Activated naive CD4-positive, alpha-beta T cell treated with anti-CD3 and anti-CD28 coated beads for 36 hours (primary cell): Measurements from ENCODE around the gene SLC6A19. TPM values are rescaled to one million over a fixed set of nuclear protein-coding genes. Genes with fewer than 3 reads are reported as not detected.

ENCODE experiments used
- CTCF ChIA-PET: fragments of 350-600 bp; sonication (Branson Sonifier 250); formaldehyde crosslinking; loops from one replicate; lab custom pipeline; 2021; ENCODE audit warnings: antibody characterized with exemption; lab: Charles Lee
- DNase-seq: peaks from one replicate; pipeline ENCODE4 v3.0.0-alpha.2; 2020
- H3K27ac Mint-ChIP-seq: one replicate; pipeline ENCODE4 v1.8.0; 2021; ENCODE audit warnings: mild to moderate bottlenecking, mixed read lengths
- H3K27me3 Mint-ChIP-seq: one replicate; pipeline ENCODE4 v1.8.0; 2021; ENCODE audit warnings: low read depth, mixed read lengths
- H3K36me3 Mint-ChIP-seq: one replicate; pipeline ENCODE4 v1.8.0; 2021; ENCODE audit warnings: low read depth, mixed read lengths
- H3K4me1 Mint-ChIP-seq: one replicate; pipeline ENCODE4 v1.8.0; 2021; ENCODE audit warnings: low read depth, mixed read lengths
- H3K4me3 Mint-ChIP-seq: one replicate; pipeline ENCODE4 v1.8.0; 2021; ENCODE audit warnings: mild to moderate bottlenecking, moderate library complexity, mixed read lengths
- H3K9me3 Mint-ChIP-seq: one replicate; pipeline ENCODE4 v1.8.0; 2021; ENCODE audit warnings: mixed read lengths
- intact Hi-C: fragments of 100-400 bp; cut with micrococcal nuclease; formaldehyde crosslinking; loops from one replicate; pipeline ENCODE4 v1.15.1; 2023
- total RNA-seq, 2 experiments: library from RNA; stranded (reverse); gene quantifications; one replicate each; pipeline ENCODE4 v1.2.3, GENCODE V29; 2021

Gene SLC6A19
- total RNA-seq, 2 experiments from 2014 or later = not detected

GRCh38 chr5:1243487-1244130, 42.2 kb downstream of the SLC6A19 start:
- no peaks in the 10 kb centered on the region for H3K4me1 Mint-ChIP-seq
- no peak overlapping the region for H3K4me3 Mint-ChIP-seq
- H3K9me3 Mint-ChIP-seq = no peaks in the 10 kb centered on the region
- DNase-seq = no peak
- intact Hi-C loops = no loop called here
- H3K27me3 Mint-ChIP-seq = peaks cover 10% of the 10 kb centered on the region
- CTCF ChIA-PET = no interaction called here
- H3K27ac Mint-ChIP-seq = no peak overlapping the region
- no peaks in the 10 kb centered on the region for H3K36me3 Mint-ChIP-seq

- CTCF ChIA-PET = no interaction called here
- H3K4me1 Mint-ChIP-seq = no peaks in the 10 kb centered on the region
- DNase-seq = no peak
- intact Hi-C loops = no loop called here
- H3K36me3 Mint-ChIP-seq = no peaks in the 10 kb centered on the region
- H3K27me3 Mint-ChIP-seq = peaks cover 10% of the 10 kb centered on the region
- no peak overlapping the region for H3K4me3 Mint-ChIP-seq
- H3K9me3 Mint-ChIP-seq = no peaks in the 10 kb centered on the region
- no peak overlapping the region for H3K27ac Mint-ChIP-seq
Measured at GRCh38 chr5:1244255-1244654, 42.9 kb downstream of the SLC6A19 start.

GRCh38 chr5:1244976-1245375, 43.6 kb downstream of the SLC6A19 start:
- intact Hi-C loops = no loop called here
- Mint-ChIP-seq H3K36me3 (no peaks in the 10 kb centered on the region), H3K4me1 (no peaks in the 10 kb centered on the region), H3K27ac (no peak overlapping the region), H3K27me3 (peaks cover 10% of the 10 kb centered on the region), H3K4me3 (no peak overlapping the region), H3K9me3 (no peaks in the 10 kb centered on the region)
- no peak for DNase-seq
- CTCF ChIA-PET = no interaction called here

GRCh38 chr5:1245905-1246576, 44.6 kb downstream of the SLC6A19 start:
- peaks cover 10% of the 10 kb centered on the region for H3K27me3 Mint-ChIP-seq
- no peaks in the 10 kb centered on the region for H3K4me1 Mint-ChIP-seq
- H3K9me3 Mint-ChIP-seq = no peaks in the 10 kb centered on the region
- intact Hi-C loops = no loop called here
- H3K36me3 Mint-ChIP-seq = no peaks in the 10 kb centered on the region
- no peak overlapping the region for H3K27ac Mint-ChIP-seq
- DNase-seq = no peak
- no peak overlapping the region for H3K4me3 Mint-ChIP-seq
- CTCF ChIA-PET = no interaction called here

- no peaks in the 10 kb centered on the region for H3K36me3 Mint-ChIP-seq
- H3K4me3 Mint-ChIP-seq = no peak overlapping the region
- peak; percentile 41 for DNase-seq
- CTCF ChIA-PET = no interaction called here
- peaks cover 10% of the 10 kb centered on the region for H3K27me3 Mint-ChIP-seq
- H3K4me1 Mint-ChIP-seq = no peaks in the 10 kb centered on the region
- no peaks in the 10 kb centered on the region for H3K9me3 Mint-ChIP-seq
- H3K27ac Mint-ChIP-seq = no peak overlapping the region
- intact Hi-C loops = no loop called here
Measured at GRCh38 chr5:1246711-1247431, 45.5 kb downstream of the SLC6A19 start.

- Mint-ChIP-seq H3K36me3 (no peaks in the 10 kb centered on the region), H3K4me1 (peaks cover under 1% of the 10 kb centered on the region), H3K9me3 (no peaks in the 10 kb centered on the region), H3K4me3 (no peak overlapping the region), H3K27ac (no peak overlapping the region), H3K27me3 (peaks cover 10% of the 10 kb centered on the region)
- intact Hi-C loops = no loop called here
- DNase-seq = no peak
- CTCF ChIA-PET = no interaction called here
Measured at GRCh38 chr5:1247811-1248210, 46.4 kb downstream of the SLC6A19 start.

GRCh38 chr5:1249366-1250280, 48.2 kb downstream of the SLC6A19 start:
- no peaks in the 10 kb centered on the region for H3K36me3 Mint-ChIP-seq
- H3K27me3 Mint-ChIP-seq = peaks cover 10% of the 10 kb centered on the region
- CTCF ChIA-PET = no interaction called here
- peaks cover 5% of the 10 kb centered on the region for H3K4me1 Mint-ChIP-seq
- no peak for DNase-seq
- no peaks in the 10 kb centered on the region for H3K9me3 Mint-ChIP-seq
- H3K27ac Mint-ChIP-seq = no peak overlapping the region
- intact Hi-C loops = no loop called here
- no peak overlapping the region for H3K4me3 Mint-ChIP-seq

GRCh38 chr5:1251678-1252580, 50.5 kb downstream of the SLC6A19 start:
- Mint-ChIP-seq H3K4me1 (peaks cover 22% of the 10 kb centered on the region), H3K9me3 (no peaks in the 10 kb centered on the region), H3K36me3 (no peaks in the 10 kb centered on the region), H3K27ac (no peak overlapping the region), H3K4me3 (no peak overlapping the region), H3K27me3 (peaks cover 4% of the 10 kb centered on the region)
- no peak for DNase-seq
- CTCF ChIA-PET = no interaction called here
- intact Hi-C loops = no loop called here

GRCh38 chr5:1252681-1253080, 51.3 kb downstream of the SLC6A19 start:
- Mint-ChIP-seq H3K27me3 (no peaks in the 10 kb centered on the region), H3K27ac (no peak overlapping the region), H3K4me3 (no peak overlapping the region), H3K9me3 (no peaks in the 10 kb centered on the region), H3K4me1 (peaks cover 22% of the 10 kb centered on the region), H3K36me3 (no peaks in the 10 kb centered on the region)
- DNase-seq = no peak
- CTCF ChIA-PET = no interaction called here
- intact Hi-C loops = no loop called here

- no peak for DNase-seq
- Mint-ChIP-seq H3K9me3 (no peaks in the 10 kb centered on the region), H3K4me3 (no peak overlapping the region), H3K27ac (no peak overlapping the region), H3K4me1 (peaks cover 22% of the 10 kb centered on the region), H3K36me3 (no peaks in the 10 kb centered on the region), H3K27me3 (no peaks in the 10 kb centered on the region)
- intact Hi-C loops = no loop called here
- CTCF ChIA-PET = no interaction called here
Measured at GRCh38 chr5:1253456-1254105, 52.2 kb downstream of the SLC6A19 start.

- Mint-ChIP-seq H3K4me3 (no peak overlapping the region), H3K4me1 (peaks cover 22% of the 10 kb centered on the region), H3K27me3 (no peaks in the 10 kb centered on the region), H3K27ac (no peak overlapping the region), H3K9me3 (no peaks in the 10 kb centered on the region), H3K36me3 (no peaks in the 10 kb centered on the region)
- CTCF ChIA-PET = no interaction called here
- DNase-seq = no peak
- intact Hi-C loops = no loop called here
Measured at GRCh38 chr5:1254196-1254595, 52.8 kb downstream of the SLC6A19 start.
